Upper lobe of right lung (tissue), 1 donor: ENCODE data around the gene GARS1. TPM values are rescaled to one million over a fixed set of nuclear protein-coding genes. Genes with fewer than 3 reads are reported as not detected.

Experiments
- ATAC-seq: fragments of 200-7000 bp; cut with Tn5 transposase; one replicate; pipeline ENCODE4 v1.9.1; 2020; ENCODE audit warnings: mild to moderate bottlenecking, moderate library complexity
- DNase-seq: peaks from one replicate; pipeline ENCODE4 v3.0.0-alpha.2; 2020
- H3K27ac ChIP-seq: fragments of 200-600 bp; one replicate; pipeline ENCODE4 v1.8.0; 2022
- H3K27me3 ChIP-seq: fragments of 200-600 bp; one replicate; pipeline ENCODE4 v1.8.0; 2022; ENCODE audit warnings: mild to moderate bottlenecking
- H3K36me3 ChIP-seq: fragments of 200-600 bp; one replicate; pipeline ENCODE4 v1.8.0; 2022
- H3K4me1 ChIP-seq: fragments of 200-600 bp; one replicate; pipeline ENCODE4 v1.8.0; 2022
- H3K4me3 ChIP-seq: fragments of 200-600 bp; one replicate; pipeline ENCODE4 v1.8.0; 2022; ENCODE audit warnings: mild to moderate bottlenecking
- H3K9me3 ChIP-seq: fragments of 200-600 bp; one replicate; pipeline ENCODE4 v1.8.0; 2022
- intact Hi-C: fragments of 100-400 bp; cut with DNase I; formaldehyde crosslinking; loops from one replicate; pipeline ENCODE4 v1.11.0; 2022
- long read RNA-seq: library from polyadenylated mRNA; unstranded; transcript quantifications from one replicate; pipeline ENCODE4 v2.0.0, GENCODE V29; 2021
- total RNA-seq: library from RNA; stranded (reverse); fragmentation: NEBNext Ultra II Directional; extraction: Animal tissue kit (Norgen Biotek cat#: 25700); gene quantifications from one replicate; pipeline ENCODE4 v1.2.1, GENCODE V29; 2021
- TF ChIP-seq, protein P1 (sequence below): fragments of 200-600 bp; IDR thresholded peaks from one replicate; pipeline ENCODE4 v1.8.0; 2022; ENCODE audit warnings: antibody characterized with exemption
- donor health status: DM: no; HTN: yes; CAD: no; lungs with severe emphysema.

GARS1 gene
- 68.4 TPM for total RNA-seq
- long read RNA-seq, transcript GARS-201 (17 exons, 2,634 nt) = major isoform, 128 of 142 reads
- long read RNA-seq, partial matches to known transcripts = 5 of 142 reads
- long read RNA-seq, other reads (novel, unspliced or antisense) = 9 of 142 reads

DNA sequence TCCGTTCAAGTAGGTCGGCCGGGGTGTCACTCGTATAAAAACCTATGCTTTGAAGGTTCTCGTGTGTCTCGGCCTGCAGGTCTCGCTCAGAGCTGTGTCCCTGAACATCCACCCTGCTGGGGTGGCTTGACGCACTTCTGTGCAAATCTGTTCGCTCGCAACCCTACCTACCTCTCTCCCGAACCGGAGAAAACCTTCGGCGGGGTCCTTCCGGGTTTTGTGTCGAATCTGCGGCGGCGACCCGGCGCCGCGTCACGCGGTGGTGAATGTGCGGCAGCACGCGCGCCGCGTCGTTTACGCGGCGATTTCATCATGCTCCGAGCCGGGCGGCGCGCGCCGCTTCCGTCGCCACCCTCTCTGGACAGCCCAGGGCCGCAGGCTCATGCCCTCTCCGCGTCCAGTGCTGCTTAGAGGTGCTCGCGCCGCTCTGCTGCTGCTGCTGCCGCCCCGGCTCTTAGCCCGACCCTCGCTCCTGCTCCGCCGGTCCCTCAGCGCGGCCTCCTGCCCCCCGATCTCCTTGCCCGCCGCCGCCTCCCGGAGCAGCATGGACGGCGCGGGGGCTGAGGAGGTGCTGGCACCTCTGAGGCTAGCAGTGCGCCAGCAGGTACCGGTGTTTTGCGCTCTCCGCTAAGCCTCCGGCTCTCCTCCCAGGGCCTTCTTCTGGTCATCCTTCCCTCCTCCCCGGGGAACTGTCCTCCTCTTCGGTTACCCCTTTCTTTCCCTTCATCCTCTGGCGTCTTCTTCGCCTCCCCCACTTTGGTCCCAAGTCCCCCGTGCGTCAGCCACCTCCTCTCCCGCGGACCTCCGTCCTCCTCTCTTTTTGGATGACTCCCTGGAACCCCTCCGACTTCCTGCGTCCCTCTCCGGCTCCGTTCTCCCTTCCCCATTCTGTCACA is at the start of gene GARS1:
TSS of gene GARS1 (plus strand) at position 339 of the 896 bp plus-strand sequence. CDS start at position 383, 44 bp downstream.
- H3K36me3 ChIP-seq = peaks cover 14% of the 10 kb centered on the region
- H3K4me1 ChIP-seq = peaks cover 24% of the 10 kb centered on the region
- H3K4me3 ChIP-seq = peak within 1 kb of the TSS; percentile 99
- H3K9me3 ChIP-seq = no peaks in the 10 kb centered on the region
- H3K27ac ChIP-seq = peak within 1 kb of the TSS; percentile 97
- peak; percentile 97 for ATAC-seq
- intact Hi-C loops = no loop called here
- TF ChIP-seq, protein P1, sequence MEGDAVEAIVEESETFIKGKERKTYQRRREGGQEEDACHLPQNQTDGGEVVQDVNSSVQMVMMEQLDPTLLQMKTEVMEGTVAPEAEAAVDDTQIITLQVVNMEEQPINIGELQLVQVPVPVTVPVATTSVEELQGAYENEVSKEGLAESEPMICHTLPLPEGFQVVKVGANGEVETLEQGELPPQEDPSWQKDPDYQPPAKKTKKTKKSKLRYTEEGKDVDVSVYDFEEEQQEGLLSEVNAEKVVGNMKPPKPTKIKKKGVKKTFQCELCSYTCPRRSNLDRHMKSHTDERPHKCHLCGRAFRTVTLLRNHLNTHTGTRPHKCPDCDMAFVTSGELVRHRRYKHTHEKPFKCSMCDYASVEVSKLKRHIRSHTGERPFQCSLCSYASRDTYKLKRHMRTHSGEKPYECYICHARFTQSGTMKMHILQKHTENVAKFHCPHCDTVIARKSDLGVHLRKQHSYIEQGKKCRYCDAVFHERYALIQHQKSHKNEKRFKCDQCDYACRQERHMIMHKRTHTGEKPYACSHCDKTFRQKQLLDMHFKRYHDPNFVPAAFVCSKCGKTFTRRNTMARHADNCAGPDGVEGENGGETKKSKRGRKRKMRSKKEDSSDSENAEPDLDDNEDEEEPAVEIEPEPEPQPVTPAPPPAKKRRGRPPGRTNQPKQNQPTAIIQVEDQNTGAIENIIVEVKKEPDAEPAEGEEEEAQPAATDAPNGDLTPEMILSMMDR = no peak
- no peaks in the 10 kb centered on the region for H3K27me3 ChIP-seq
- DNase-seq = peak; percentile 95

- H3K36me3 ChIP-seq = peaks cover 4% of the 10 kb centered on the region
- H3K4me3 ChIP-seq = no peak overlapping the region
- H3K27me3 ChIP-seq = no peaks in the 10 kb centered on the region
- no peaks in the 10 kb centered on the region for H3K9me3 ChIP-seq
- peaks cover 13% of the 10 kb centered on the region for H3K4me1 ChIP-seq
- TF ChIP-seq, protein P1 = no peak
- no peak overlapping the region for H3K27ac ChIP-seq
- ATAC-seq = no peak
- DNase-seq = no peak
- intact Hi-C loops = no loop called here
Observed at GRCh38 chr7:30545791-30546555, 48.7 kb upstream of the GARS1 start.

- Histone ChIP-seq H3K27me3 (no peaks in the 10 kb centered on the region), H3K27ac (no peak overlapping the region), H3K36me3 (peaks cover 4% of the 10 kb centered on the region), H3K4me3 (no peak overlapping the region), H3K9me3 (no peaks in the 10 kb centered on the region), H3K4me1 (peaks cover 19% of the 10 kb centered on the region)
- TF ChIP-seq, protein P1 = no peak
- DNase-seq (no peak), ATAC-seq (no peak)
- intact Hi-C loops = no loop called here
Observed at GRCh38 chr7:30546596-30546995, 48.1 kb upstream of the GARS1 start.

DNA sequence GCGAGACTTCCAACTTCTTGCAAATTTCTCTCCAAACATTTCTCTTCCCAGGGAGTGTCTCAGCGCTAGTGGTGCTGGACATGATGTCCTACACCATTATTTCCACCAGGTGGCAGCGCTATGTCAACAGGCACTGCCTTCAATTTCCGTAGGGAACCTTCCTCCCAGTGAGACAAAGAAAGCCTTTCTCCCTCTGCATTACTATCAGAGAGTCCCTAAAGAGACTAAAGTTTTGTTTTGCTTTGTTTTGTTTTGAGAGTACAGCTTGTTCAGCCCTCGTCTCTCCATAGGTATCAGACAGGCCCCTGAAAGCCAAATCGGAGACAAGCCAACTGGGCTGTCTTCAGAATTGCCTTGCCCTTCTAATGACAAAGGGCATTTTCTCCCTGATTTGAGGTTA is 45.8 kb upstream of the GARS1 start:
- DNase-seq (no peak), ATAC-seq (peak; percentile 90)
- intact Hi-C loops = no loop called here
- no peak overlapping the region for H3K27ac ChIP-seq
- H3K9me3 ChIP-seq = no peaks in the 10 kb centered on the region
- peaks cover 19% of the 10 kb centered on the region for H3K4me1 ChIP-seq
- TF ChIP-seq, protein P1 = peak; percentile 86
- peaks cover 4% of the 10 kb centered on the region for H3K36me3 ChIP-seq
- no peak overlapping the region for H3K4me3 ChIP-seq
- no peaks in the 10 kb centered on the region for H3K27me3 ChIP-seq

DNA sequence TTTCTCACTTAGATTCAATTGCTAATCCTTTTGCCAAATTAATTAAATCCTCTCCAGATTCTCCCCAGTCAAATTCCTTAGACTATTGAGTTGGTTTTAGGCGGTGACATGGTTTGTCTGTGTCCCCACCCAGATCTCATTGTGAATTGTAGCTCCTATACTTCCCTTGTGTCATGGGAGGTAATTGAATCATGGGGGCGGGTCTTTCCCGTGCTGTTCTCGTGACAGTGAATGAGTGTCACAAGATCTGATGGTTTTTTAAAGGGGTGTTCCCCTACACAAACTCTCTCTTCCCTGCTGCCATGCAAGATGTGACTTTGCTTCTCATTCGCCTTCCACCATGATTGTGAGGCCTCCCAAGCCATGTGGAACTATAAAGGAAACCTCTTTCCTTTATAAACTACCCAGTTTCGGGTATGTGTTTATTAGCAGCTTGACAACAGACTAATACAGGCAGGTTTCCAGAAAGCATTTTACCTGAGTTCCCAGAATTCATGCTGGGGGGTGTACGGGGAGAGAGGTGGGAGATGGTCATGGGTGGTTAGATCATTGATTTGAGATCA is 44.7 kb upstream of the GARS1 start:
- DNase-seq (no peak), ATAC-seq (peak; percentile 52)
- peaks cover 19% of the 10 kb centered on the region for H3K4me1 ChIP-seq
- intact Hi-C loops = no loop called here
- H3K36me3 ChIP-seq = peaks cover 4% of the 10 kb centered on the region
- H3K9me3 ChIP-seq = no peaks in the 10 kb centered on the region
- no peak overlapping the region for H3K4me3 ChIP-seq
- peak overlapping the region; percentile 40 for H3K27ac ChIP-seq
- no peaks in the 10 kb centered on the region for H3K27me3 ChIP-seq
- TF ChIP-seq, protein P1 = no peak
